Ishikawa (cell line): ENCODE measurements around the gene CHCHD4.

Experiments
- CEBPB ChIP-seq: IDR thresholded peaks from 2 replicates; pipeline ENCODE4 v1.6.1; 2012
- EP300 ChIP-seq: IDR thresholded peaks from 2 replicates; pipeline ENCODE4 v1.6.1; 2012; ENCODE audit warnings: borderline replicate concordance
- FOXM1 ChIP-seq: IDR thresholded peaks from 2 replicates; pipeline ENCODE4 v1.6.1; 2012; ENCODE audit warnings: low read depth, borderline replicate concordance
- MAX ChIP-seq: IDR thresholded peaks from 2 replicates; pipeline ENCODE4 v1.6.1; 2012
- TAF1 ChIP-seq: IDR thresholded peaks from 2 replicates; pipeline ENCODE4 v1.6.1; 2012; ENCODE audit warnings: low read depth, mild to moderate bottlenecking
- TCF12 ChIP-seq: IDR thresholded peaks from 2 replicates; pipeline ENCODE4 v1.6.1; 2012; ENCODE audit warnings: low read depth
- YY1 ChIP-seq: IDR thresholded peaks from 2 replicates; pipeline ENCODE4 v1.6.1; 2012; ENCODE audit warnings: low read depth
- ZBTB7A ChIP-seq: IDR thresholded peaks from 2 replicates; pipeline ENCODE4 v1.6.1; 2012; ENCODE audit warnings: low read depth

DNA sequence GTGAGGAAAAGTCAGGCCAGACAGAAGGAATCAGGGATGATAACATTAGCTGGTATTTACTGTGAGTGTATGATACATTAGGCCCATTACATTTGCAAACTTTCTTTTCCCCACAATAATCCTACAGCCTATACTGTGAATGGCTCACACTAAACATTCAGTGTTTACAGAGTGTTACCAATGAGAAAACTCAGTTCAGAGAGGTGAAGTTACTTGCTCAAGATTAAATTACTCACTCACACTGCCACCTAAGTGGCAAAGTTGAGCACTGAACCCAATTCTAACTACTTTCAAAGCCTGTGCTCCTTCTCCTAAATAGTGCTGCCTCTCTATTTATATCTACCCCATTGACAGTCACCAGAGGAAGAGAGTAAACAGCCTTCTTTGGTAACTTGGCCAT lies 45.2 kb upstream of the CHCHD4 start:
- no peak for TF ChIP-seq MAX
- TF ChIP-seq FOXM1, result no peak
- TF ChIP-seq TCF12, result no peak
- TF ChIP-seq ZBTB7A, result no peak
- TF ChIP-seq CEBPB, result no peak
- no peak for TF ChIP-seq TAF1
- TF ChIP-seq YY1, result no peak
- TF ChIP-seq EP300, result no peak
